EH (cell line): ENCODE measurements around the gene GALNT9.
A peak's percentile ranks its signal among the peaks of the same experiment; 100 is the strongest.

ENCODE experiments used
- DNase-seq: peaks from one replicate; pipeline ENCODE4 v3.0.0-alpha.2; 2015; ENCODE audit warnings: low read depth

GALNT9 gene

GRCh38 chr12:132168311-132169031, 160.9 kb downstream of the GALNT9 start:
- DNase-seq: no peak

DNA sequence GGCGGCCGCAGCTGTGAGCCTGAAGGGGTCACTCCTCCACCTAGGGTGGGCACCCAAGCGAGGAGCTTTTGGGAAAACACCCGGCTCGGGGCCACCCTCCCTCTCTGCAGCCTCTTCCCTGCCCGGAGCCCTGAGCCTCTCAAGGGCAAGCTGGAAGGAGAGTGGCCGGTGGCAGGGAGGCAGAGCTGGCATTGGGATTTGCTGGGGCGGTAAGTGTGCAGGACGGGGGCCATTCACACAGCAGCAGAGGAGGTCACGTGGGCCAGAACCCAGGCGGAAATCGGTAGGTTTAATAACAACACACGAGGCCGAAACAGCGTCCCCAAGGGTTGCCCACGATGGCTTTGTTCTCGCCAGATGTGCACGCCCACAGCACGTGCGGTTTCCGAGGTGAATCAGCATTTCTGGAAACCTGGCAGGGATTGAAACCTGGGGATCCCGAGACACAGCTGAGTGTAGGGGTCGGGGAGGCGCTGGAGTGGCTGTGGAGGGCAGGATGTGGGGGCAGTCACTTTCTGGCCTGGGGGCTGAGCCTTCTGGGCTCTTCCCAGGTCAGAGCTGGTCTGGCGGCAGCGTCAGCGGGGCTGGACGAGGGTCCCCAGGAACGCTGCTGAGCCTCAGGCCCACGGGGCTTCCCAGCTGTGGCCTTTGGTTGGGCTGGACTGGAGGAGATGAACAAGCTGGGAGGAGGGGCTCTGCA, 161.6 kb downstream of the GALNT9 start:
- DNase-seq: no peak

GRCh38 chr12:132166801-132167591, 162.4 kb downstream of the GALNT9 start:
- DNase-seq: no peak

- DNase-seq: no peak
Observed at GRCh38 chr12:132166093-132166492, 163.3 kb downstream of the GALNT9 start.

DNA sequence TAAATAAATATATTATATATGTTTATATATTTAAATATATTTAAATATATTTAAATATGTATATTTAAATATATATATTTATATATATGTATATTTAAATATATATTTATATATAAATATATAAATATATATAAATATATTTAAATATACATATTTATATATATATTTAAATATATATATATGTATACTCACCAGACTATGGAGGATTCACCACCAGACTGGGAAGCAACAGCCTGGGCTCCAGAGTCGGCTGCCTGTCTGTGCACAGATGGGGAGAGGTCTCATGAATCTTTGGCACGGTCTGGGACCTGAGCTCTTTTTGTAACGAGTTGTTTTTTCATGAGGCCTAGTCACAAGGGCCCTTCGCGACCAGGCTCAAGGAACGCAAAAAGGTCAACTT, 163.8 kb downstream of the GALNT9 start:
- DNase-seq: no peak

GRCh38 chr12:132164426-132164825, 165.0 kb downstream of the GALNT9 start:
- DNase-seq: no peak

GRCh38 chr12:132163911-132164288, 165.5 kb downstream of the GALNT9 start:
- no peak for DNase-seq

GRCh38 chr12:132163041-132163910, 166.1 kb downstream of the GALNT9 start:
- DNase-seq: no peak

- DNase-seq: peak; percentile 91
Observed at GRCh38 chr12:132162508-132163031, 166.8 kb downstream of the GALNT9 start.

- DNase-seq: no peak
Observed at GRCh38 chr12:132161796-132162507, 167.4 kb downstream of the GALNT9 start.

- DNase-seq: peak; percentile 45
Observed at GRCh38 chr12:132161036-132161781, 168.2 kb downstream of the GALNT9 start.

DNA sequence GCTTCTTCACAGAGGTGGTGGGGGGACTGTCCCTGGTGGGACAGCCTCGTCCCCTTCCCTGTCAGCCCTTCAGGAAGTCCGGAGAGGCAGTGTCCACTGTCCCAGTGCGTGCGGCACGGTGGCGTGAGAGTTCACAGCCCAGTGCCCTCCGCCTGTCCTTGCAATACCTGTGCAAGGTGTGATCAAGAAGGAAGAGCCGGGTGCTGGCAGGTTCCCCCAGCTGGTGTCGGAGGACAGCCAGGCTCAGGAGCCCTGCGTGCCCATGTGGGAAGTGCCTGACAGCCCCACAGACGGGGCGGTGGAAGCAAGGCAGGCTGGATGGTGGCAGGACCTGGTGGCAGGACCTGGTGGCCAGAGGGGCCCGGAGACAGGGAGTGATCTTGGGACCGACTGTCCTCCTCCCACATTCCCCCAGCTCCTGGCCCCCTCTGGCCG, 168.8 kb downstream of the GALNT9 start:
- DNase-seq: no peak

DNA sequence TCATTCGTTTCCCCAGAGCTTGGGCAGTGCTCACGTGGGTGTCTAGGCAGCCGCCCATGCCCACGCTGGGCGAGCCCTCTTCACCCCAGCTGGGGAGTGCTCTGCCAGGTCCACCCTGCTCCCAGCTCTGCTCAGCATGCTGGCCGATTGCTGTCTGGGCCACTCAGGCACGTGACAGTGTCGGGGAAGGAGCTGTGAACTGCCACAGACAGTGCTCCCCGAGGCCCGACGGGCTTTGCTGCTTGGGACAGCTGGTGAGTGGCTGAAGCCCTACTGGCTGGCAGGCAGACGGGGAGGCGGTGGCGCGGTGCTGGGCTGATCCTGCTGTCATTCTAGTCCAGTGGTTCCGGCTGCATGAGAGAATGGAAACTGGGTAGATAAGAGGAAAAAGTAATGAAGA, 169.4 kb downstream of the GALNT9 start:
- no peak for DNase-seq

DNA sequence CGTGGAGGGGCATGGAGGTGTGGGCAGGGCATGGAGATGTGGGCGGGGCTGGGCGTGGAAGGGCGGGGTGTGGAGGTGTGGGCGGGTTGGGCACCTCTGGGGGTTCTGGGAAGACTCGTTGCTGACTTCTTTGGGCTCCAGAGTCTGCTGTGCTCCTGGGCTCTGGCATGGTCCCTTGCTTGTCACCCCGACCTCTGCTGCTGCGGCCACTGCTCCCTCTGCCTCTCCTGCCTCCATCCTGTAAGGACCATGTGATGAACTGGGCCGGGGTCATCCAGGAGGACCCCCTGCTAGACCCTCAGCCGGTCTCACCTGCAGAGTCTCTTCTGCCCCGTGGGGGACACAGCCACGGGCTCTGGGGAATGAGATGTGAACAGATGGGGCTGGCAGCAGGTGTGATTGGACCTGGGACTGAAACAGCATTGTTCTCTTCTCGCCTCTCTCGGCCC, 169.8 kb downstream of the GALNT9 start:
- no peak for DNase-seq

- DNase-seq: no peak
Observed at GRCh38 chr12:132158677-132159554, 170.5 kb downstream of the GALNT9 start.

- DNase-seq: no peak
Observed at GRCh38 chr12:132157733-132158409, 171.5 kb downstream of the GALNT9 start.

DNA sequence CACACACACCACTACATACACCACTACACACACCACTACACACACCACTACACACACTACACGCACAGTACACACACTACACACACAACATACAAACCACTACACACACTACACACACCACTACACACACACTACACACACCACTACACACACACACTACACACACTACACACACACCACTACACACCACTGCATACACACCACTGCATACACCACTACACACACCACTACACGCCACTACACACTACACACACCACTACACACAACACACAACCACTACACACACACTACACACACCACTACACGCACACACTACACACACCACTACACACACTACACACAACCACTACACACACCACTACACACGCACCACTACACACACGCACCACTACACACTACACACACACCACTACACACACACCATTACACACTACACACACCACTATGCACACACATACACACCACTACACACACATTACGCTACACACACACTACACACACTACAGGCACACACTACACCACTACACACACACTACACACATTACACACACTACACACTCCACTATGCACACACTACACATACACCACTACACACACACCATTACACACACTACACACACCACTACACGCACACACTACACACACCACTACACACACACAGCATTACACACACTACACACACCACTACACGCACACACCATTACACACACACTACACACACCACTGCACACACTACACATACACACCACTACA, 172.6 kb downstream of the GALNT9 start:
- DNase-seq: no peak
